Measurements from ENCODE around the gene SUCO. TPM values are rescaled to one million over a fixed set of nuclear protein-coding genes. Genes with fewer than 3 reads are reported as not detected.

SUCO gene
- total RNA-seq, 1 donor from 2014 or later = 49.8 TPM

GRCh38 chr1:172515436-172515835 is 17.5 kb upstream of the SUCO start:
- TF ChIP-seq, protein P1, sequence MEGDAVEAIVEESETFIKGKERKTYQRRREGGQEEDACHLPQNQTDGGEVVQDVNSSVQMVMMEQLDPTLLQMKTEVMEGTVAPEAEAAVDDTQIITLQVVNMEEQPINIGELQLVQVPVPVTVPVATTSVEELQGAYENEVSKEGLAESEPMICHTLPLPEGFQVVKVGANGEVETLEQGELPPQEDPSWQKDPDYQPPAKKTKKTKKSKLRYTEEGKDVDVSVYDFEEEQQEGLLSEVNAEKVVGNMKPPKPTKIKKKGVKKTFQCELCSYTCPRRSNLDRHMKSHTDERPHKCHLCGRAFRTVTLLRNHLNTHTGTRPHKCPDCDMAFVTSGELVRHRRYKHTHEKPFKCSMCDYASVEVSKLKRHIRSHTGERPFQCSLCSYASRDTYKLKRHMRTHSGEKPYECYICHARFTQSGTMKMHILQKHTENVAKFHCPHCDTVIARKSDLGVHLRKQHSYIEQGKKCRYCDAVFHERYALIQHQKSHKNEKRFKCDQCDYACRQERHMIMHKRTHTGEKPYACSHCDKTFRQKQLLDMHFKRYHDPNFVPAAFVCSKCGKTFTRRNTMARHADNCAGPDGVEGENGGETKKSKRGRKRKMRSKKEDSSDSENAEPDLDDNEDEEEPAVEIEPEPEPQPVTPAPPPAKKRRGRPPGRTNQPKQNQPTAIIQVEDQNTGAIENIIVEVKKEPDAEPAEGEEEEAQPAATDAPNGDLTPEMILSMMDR (conservative IDR thresholded peaks at IDR 0.05) = no peak
- Mint-ChIP-seq H3K4me1 (no peaks in the 10 kb centered on the region), H3K27ac (ENCODE audit: unreplicated experiment) (no peak overlapping the region), H3K36me3 (ENCODE audit: low read depth) (no peaks in the 10 kb centered on the region), H3K4me3 (no peak overlapping the region), H3K9me3 (no peaks in the 10 kb centered on the region), H3K27me3 (ENCODE audit: low read depth) (no peaks in the 10 kb centered on the region)
- DNase-seq (ENCODE audit: low read depth, low spot score) = no peak

- H3K9me3 Mint-ChIP-seq = no peaks in the 10 kb centered on the region
- no peaks in the 10 kb centered on the region for H3K36me3 Mint-ChIP-seq (ENCODE audit: low read depth)
- TF ChIP-seq, protein P1 (conservative IDR thresholded peaks at IDR 0.05) = no peak
- H3K4me3 Mint-ChIP-seq = no peak overlapping the region
- DNase-seq (ENCODE audit: low read depth, low spot score) = no peak
- H3K4me1 Mint-ChIP-seq = no peaks in the 10 kb centered on the region
- H3K27ac Mint-ChIP-seq (ENCODE audit: unreplicated experiment) = no peak overlapping the region
- H3K27me3 Mint-ChIP-seq (ENCODE audit: low read depth) = no peaks in the 10 kb centered on the region
Observed at GRCh38 chr1:172515927-172516326, 17.0 kb upstream of the SUCO start.

DNA sequence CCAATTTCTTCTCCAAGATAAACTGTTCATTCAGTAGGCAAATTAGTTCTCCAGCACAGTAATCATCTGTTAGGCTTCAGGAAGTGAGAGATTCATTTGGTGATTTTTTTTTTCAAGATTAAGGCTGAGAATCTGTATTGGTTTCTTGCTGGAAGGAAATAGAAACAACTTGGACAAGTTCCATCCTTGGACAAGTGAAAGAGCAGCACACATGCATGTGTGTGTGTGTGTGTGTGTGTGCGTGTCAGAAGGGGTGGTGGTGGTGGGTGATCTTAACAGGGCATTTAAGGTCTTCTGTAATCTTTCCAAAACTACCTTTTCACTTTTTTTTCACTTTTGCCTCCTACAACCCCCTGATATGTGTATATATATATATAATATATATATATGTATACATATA is 15.9 kb upstream of the SUCO start:
- DNase-seq (ENCODE audit: low read depth, low spot score) = no peak
- Mint-ChIP-seq H3K4me1 (no peaks in the 10 kb centered on the region), H3K36me3 (ENCODE audit: low read depth) (no peaks in the 10 kb centered on the region), H3K9me3 (no peaks in the 10 kb centered on the region), H3K27ac (ENCODE audit: unreplicated experiment) (no peak overlapping the region), H3K27me3 (ENCODE audit: low read depth) (no peaks in the 10 kb centered on the region), H3K4me3 (no peak overlapping the region)
- TF ChIP-seq, protein P1 (conservative IDR thresholded peaks at IDR 0.05) = no peak

GRCh38 chr1:172517545-172517944 is 15.4 kb upstream of the SUCO start:
- TF ChIP-seq, protein P1 (conservative IDR thresholded peaks at IDR 0.05) = no peak
- Mint-ChIP-seq H3K27me3 (ENCODE audit: low read depth) (no peaks in the 10 kb centered on the region), H3K9me3 (no peaks in the 10 kb centered on the region), H3K27ac (ENCODE audit: unreplicated experiment) (no peak overlapping the region), H3K36me3 (ENCODE audit: low read depth) (no peaks in the 10 kb centered on the region), H3K4me1 (no peaks in the 10 kb centered on the region), H3K4me3 (no peak overlapping the region)
- DNase-seq (ENCODE audit: low read depth, low spot score) = no peak

- Mint-ChIP-seq H3K27me3 (ENCODE audit: low read depth) (peaks cover 26% of the 10 kb centered on the region), H3K27ac (ENCODE audit: unreplicated experiment) (no peak overlapping the region), H3K9me3 (no peaks in the 10 kb centered on the region), H3K36me3 (ENCODE audit: low read depth) (no peaks in the 10 kb centered on the region), H3K4me3 (no peak overlapping the region), H3K4me1 (peaks cover 21% of the 10 kb centered on the region)
- TF ChIP-seq, protein P1 (conservative IDR thresholded peaks at IDR 0.05) = no peak
- no peak for DNase-seq (ENCODE audit: low read depth, low spot score)
Observed at GRCh38 chr1:172529304-172529703, 3.6 kb upstream of the SUCO start.

- Mint-ChIP-seq H3K4me3 (peak overlapping the region; percentile 10), H3K36me3 (ENCODE audit: low read depth) (no peaks in the 10 kb centered on the region), H3K9me3 (no peaks in the 10 kb centered on the region), H3K27me3 (ENCODE audit: low read depth) (peaks cover 26% of the 10 kb centered on the region), H3K27ac (ENCODE audit: unreplicated experiment) (no peak overlapping the region), H3K4me1 (peaks cover 28% of the 10 kb centered on the region)
- TF ChIP-seq, protein P1 (conservative IDR thresholded peaks at IDR 0.05) = no peak
- DNase-seq (ENCODE audit: low read depth, low spot score) = no peak
Observed at GRCh38 chr1:172530000-172530399, 3.0 kb upstream of the SUCO start.

Measured in neural crest cell (in vitro differentiated cells).